AG09309 (cell line): Measurements from ENCODE around the gene TRIM63.

Experiments
- DNase-seq: peaks from one replicate; pipeline ENCODE4 v3.0.0-alpha.2; 2010; ENCODE audit warnings: low read depth
- H3K4me3 ChIP-seq: 2 replicates; pipeline ENCODE4 v1.5.1; 2011; ENCODE audit warnings: mild to moderate bottlenecking, low read depth, low read length, moderate library complexity; ENCODE audit not compliant: control insufficient read depth
- CTCF ChIP-seq: IDR thresholded peaks from 2 replicates; pipeline ENCODE4 v1.5.1; 2011; ENCODE audit warnings: mild to moderate bottlenecking, low read depth, low read length, inconsistent platforms; ENCODE audit not compliant: insufficient read depth, control insufficient read depth; ENCODE audit errors: missing control alignments

TRIM63 gene

DNA sequence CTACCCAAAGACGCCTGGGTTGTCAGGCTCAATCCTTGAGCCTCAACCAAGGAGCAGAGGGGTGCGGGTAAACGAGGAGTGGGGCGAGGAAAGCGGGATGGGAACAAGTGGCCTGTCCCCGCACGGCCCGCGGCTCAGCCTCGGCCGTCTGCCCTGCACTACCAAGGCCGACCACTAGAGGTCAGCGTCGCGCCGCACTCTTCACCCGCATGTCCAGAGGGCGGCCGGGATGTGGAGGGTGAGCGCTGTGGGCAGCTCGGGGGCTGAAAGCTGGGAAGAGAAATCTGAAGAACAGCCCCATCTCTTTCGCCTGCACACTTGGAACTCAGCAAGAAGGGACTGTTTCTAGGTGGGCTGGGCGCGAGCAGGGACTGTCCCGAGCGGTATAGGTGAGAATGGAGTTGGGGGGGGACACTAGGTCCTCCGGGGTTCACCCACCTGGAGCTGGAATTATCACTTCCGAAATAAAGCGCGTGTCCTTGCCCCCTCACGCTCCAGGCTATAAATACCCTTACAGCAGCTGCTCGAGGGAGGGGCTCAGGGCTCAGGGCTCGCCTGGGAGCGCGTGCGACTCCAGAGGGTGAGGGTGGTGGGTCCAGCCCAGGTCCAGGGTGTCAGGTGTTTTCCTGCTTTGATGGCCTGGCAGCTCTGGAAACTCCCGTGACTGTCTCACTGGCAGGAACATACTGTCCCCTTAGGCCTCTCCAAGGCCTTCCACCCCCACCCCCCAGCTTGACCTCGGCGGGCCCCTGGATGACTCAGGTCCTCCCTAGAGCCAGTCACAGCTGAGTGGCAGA is 31.3 kb downstream of the TRIM63 start:
- peak overlapping the region; percentile 91 for H3K4me3 ChIP-seq
- DNase-seq, result no peak
- TF ChIP-seq CTCF, result peak; percentile 99

GRCh38 chr1:26035203-26035958 is 32.0 kb downstream of the TRIM63 start:
- DNase-seq, result no peak

GRCh38 chr1:26034504-26035202 is 32.8 kb downstream of the TRIM63 start:
- H3K4me3 ChIP-seq, result peak overlapping the region; percentile 91
- no peak for DNase-seq
- TF ChIP-seq CTCF, result no peak

More at GRCh38 chr1:26035203-26035958, 32.0 kb downstream of the TRIM63 start:
- peak overlapping the region; percentile 91 for H3K4me3 ChIP-seq
- TF ChIP-seq CTCF, result peak; percentile 7

DNA sequence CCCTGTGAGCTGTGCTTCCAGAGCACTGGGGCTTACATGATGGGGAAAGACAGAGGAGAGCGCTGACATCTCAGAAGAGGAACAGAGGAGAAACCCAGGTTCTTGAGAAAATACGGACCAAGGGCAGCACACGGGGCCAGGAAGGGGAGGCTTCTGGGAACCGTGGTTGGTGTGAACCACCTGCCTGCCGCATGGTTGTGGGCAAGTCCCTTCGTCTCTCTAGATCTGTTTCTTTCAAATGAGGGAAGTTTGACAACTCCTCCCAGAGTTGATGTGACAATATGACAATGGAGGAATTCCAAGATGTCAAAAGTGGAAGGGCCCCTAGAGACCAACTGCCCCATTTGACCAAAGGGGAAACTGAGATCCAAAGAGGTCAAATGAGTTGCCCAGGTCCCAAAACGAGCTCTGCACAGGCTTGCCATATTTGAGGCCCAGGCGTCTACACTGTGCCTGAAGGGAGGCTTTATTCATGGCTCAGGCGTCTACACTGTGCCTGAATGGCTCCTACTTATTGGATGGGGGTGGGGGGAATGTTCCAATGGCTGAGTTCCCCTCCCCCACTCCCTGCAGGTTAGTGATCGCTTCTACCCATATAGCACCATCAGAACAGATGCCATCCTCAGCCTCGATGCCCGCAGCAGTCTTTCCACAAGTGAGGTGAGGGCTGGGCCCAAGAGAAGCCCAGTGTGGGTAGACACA is 34.6 kb downstream of the TRIM63 start:
- no peak for TF ChIP-seq CTCF
- no peak for DNase-seq
- no peak overlapping the region for H3K4me3 ChIP-seq

DNA sequence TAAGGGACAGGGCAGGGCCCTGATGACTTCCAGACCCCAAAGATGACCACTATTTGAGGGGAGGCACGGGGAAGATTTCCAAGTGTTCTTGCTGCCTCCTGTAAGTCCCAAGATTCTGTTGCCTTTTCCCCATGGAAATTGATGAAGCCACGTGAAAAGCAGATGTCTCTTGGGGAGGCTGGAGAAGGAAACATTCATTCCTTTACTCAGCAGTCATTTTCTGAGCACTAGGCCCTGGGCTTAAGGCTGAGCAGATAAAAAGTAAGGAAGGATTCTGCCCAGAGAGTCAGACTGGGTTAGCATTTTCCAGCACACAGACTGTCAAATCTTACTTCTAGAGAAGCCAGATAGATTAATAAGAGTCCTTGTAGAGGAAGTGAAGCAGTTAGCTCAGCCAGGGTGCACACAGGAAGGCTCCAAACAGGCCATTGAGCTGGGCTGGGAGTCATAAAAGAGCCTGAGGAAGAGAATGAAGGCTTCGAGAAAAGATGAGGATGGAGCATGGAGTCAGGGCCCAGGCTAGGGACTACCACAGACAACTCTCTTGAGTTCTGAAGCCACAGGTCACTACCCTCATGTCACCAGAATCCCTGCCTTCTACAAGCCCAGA is 35.7 kb downstream of the TRIM63 start:
- TF ChIP-seq CTCF, result no peak
- DNase-seq, result no peak
- no peak overlapping the region for H3K4me3 ChIP-seq

DNA sequence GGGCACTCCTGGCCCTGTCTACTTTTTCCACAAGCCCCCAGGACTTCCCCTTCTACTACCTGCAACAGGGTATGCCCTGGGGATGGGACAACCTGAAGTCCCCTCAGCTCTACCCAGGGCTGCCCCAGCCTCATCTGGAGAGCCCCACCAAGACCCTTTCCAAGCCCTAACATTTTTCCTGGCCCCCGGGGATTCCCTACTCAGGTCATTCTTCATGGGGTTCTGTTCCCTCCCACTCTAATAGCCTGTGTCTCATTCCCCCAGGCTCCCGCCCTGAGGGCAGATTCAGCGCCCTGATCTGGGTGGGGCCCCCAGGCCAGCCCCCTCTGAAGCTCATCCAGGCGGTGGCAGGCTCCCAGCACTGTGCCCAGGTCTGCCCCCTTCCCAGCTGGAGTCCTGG is 36.2 kb downstream of the TRIM63 start:
- TF ChIP-seq CTCF, result no peak
- H3K4me3 ChIP-seq, result no peak overlapping the region
- DNase-seq, result no peak
